Heart left ventricle (tissue), 13 donors: ENCODE measurements around the gene NUDCD3.

Source experiments
- CTCF ChIP-seq, 12 donors: fragments of 200-600 bp; sonication (generic) in 4 of 12; IDR thresholded peaks; one replicate each; pipeline versions ENCODE4 v1.5.0 to v1.8.0; 2018 to 2022; ENCODE audit warnings: antibody characterized with exemption in 12 of 12, mild to moderate bottlenecking in 5 of 12
- POLR2A ChIP-seq, 2 donors: fragments of 450-650 bp; IDR thresholded peaks; one replicate each; pipeline ENCODE4 v1.6.1; 2017; ENCODE audit warnings: antibody characterized with exemption in 2 of 2, mild to moderate bottlenecking in 2 of 2, moderate library complexity in 2 of 2
- donor health status: ischemic (EF 13 %, LVEDD 7.1; RV severe dilation, severe dysfunction).
- donor health status: DM: no; HTN: yes; CAD: no.
- donor health status: DM: no; HTN: no; CAD: no.
- donor health status: ischemic (EF 25% LVEDD 6.9; RV normal size, moderate dysfunction).
- donor health status: ischemic (EF 25% LVEDD 5.7; RV mildly dilated, moderate dysfunction).
- donor health status: ischemic (EF 35%, LVEDD 5.7; RV mildly dilated, moderate dysfunction).
- donor health status: nonischemic (EF 11% LVEDD 7.7; RV severe dilation, severe dysfunction).
- donor health status: DM: yes; HTN: yes; CAD: no.
- donor health status: PGD.
- donor health status: ischemic (EF 29% LVEDD 5.4; RV normal size, mild dysfunction).
- donor health status: nonischemic (EF 23%, LVEDD 6.1; RV moderate dilation, normal function).

GRCh38 chr7:44482502-44483485, 7.7 kb downstream of the NUDCD3 start:
- TF ChIP-seq CTCF (IDR thresholded peaks at IDR 0.05), result no peak
- no peak for TF ChIP-seq POLR2A (IDR thresholded peaks at IDR 0.05)
